Fibroblast of villous mesenchyme (primary cell): ENCODE results near the gene PRDM4. TPM values are rescaled to one million over a fixed set of nuclear protein-coding genes. Genes with fewer than 3 reads are reported as not detected.

Source experiments
- DNase-seq: peaks from one replicate; pipeline ENCODE4 v3.0.0-alpha.2; 2010; ENCODE audit warnings: low read depth
- H3K4me3 ChIP-seq: 2 replicates; pipeline ENCODE4 v1.5.1; 2011; ENCODE audit warnings: low read depth, mild to moderate bottlenecking, low read length
- CTCF ChIP-seq: IDR thresholded peaks from 2 replicates; pipeline ENCODE4 v1.5.1; 2012; ENCODE audit warnings: low read depth, mild to moderate bottlenecking, low read length; ENCODE audit not compliant: insufficient read depth
- total RNA-seq: library from RNA; depleted of rRNA; stranded (reverse); fragments of >200 nt; gene quantifications from 2 replicates; pipeline ENCODE4 v1.2.3, GENCODE V29; 2012

Gene PRDM4
- total RNA-seq, 1 donor: 28.9 TPM

DNA sequence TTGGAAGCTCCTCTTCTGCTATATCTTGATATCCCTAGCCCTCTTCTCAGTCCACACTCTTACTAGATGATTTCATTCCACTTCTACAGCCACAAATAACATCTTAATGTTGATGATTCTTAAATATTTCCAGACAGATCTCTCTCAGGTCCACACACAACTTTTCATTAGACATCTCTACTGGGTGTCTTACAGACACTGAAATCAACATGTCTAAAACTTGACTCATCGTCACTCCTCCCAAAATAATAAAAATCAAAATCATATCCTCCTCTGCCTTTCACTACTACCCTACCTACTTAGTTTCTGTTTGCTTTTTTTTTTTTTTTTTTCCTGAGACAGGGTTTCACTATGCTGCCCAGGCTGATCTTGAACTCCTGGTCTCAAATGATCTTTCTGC, 11.9 kb downstream of the PRDM4 start:
- no peak overlapping the region for H3K4me3 ChIP-seq
- DNase-seq: peak; percentile 44
- TF ChIP-seq CTCF: no peak

- DNase-seq: peak; percentile 73
- peak overlapping the region; percentile 2 for H3K4me3 ChIP-seq
- TF ChIP-seq CTCF: no peak
These were observed 12.5 kb downstream of the PRDM4 start for GRCh38 chr12:107748472-107748871.

DNA sequence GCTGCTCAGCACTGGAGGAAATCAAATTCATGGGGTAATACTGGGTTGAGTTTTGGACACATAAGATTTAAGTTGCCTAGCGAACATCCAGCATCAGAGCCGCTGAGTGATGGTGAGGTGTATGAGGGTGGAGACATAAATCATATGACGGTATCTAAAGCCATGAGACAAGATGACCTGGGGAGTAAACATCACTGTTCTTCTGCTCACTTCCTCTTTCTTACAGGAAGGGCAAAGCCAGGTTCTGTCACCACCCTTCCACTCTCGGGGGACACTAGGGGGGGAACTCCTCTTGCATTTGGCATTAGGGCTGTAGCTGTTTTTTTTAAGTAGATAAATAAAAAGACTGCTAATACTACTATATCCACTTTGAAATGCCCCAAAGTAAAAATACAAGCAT, 24.0 kb downstream of the PRDM4 start:
- DNase-seq: no peak
- no peak for TF ChIP-seq CTCF
- H3K4me3 ChIP-seq: no peak overlapping the region

DNA sequence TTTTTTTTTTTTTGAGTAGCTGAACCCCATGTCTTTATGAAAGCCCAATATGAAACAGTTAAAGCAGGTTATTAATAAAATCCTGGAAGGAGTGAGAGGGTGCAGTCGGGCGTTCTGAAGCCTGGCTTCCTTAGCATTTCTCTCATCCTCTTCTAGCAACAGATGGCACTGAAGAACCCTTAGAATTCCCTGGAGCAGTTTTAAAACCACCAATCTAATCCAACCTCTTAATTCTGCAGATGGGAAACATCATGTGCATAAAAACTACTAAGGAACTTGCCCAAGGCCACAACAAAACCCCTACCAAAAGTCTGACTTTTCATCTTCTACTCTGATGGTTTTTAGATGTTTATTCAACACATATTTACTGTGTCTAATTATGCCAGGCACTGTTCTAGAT, 25.2 kb downstream of the PRDM4 start:
- DNase-seq: peak; percentile 14
- TF ChIP-seq CTCF: no peak
- H3K4me3 ChIP-seq: no peak overlapping the region

DNA sequence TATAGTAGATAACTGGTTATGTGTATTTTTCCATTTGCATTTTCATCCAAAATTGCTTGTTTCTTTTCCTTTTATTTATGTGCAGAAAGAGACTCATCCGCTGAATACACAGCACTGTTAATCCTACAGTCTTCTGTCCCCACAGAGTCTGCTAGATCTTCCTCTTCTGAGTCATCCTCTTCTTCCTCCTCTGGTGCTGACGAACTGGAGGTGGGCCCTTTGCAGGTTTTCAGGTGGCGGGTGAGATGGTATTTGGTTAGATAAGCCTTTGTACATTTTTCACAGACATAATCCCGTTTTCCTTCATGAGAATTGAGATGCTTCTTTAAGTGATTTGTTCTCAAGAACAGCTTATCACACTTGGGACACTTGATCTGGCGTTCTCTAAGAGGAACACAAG, 26.8 kb downstream of the PRDM4 start:
- no peak overlapping the region for H3K4me3 ChIP-seq
- DNase-seq: no peak
- no peak for TF ChIP-seq CTCF

DNA sequence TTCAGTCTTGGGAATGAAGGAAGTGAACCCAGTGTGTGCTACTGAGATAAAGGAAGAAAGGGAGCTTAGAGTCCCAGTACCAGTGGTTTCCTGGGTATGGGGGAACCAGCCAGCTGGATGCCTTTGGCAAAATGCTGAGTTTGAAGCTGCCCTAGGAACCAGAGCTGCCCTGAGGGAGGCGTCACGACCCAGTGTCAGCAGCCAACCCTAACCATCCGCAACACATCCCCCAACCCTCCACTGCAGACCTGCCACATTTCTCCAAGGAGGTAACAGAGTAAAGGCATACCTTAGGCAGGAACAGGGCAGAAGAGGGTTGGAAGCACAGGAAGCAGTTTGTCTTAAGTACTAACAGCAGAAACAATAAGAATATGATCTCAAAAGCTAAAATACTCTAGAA, 28.6 kb downstream of the PRDM4 start:
- no peak for TF ChIP-seq CTCF
- H3K4me3 ChIP-seq: no peak overlapping the region
- no peak for DNase-seq

DNA sequence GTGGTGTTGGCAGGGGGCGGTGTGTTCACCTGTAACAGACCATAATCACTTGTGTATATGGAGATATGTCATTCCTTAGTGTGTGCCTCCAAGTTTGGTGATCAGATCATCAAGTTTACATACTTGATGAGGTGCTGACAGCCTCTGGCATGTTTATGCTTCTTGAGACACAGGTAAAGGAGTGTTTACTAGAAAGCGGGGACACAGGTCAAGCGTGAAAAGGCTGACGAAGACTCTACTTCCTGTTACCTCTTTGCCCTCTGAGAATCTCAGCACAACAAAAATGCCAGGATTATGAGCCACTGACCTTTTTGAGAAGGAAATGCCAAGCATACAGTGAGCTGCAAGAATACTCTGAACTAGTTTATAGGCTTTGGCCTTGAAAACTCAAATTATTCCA, 29.6 kb downstream of the PRDM4 start:
- no peak overlapping the region for H3K4me3 ChIP-seq
- no peak for DNase-seq
- no peak for TF ChIP-seq CTCF
